ENCODE data around the gene TUBB1. TPM values are rescaled to one million over a fixed set of nuclear protein-coding genes. Genes with fewer than 3 reads are reported as not detected.

Gene TUBB1
- total RNA-seq, 1 donor from 2014 or later: 0.27 TPM

DNA sequence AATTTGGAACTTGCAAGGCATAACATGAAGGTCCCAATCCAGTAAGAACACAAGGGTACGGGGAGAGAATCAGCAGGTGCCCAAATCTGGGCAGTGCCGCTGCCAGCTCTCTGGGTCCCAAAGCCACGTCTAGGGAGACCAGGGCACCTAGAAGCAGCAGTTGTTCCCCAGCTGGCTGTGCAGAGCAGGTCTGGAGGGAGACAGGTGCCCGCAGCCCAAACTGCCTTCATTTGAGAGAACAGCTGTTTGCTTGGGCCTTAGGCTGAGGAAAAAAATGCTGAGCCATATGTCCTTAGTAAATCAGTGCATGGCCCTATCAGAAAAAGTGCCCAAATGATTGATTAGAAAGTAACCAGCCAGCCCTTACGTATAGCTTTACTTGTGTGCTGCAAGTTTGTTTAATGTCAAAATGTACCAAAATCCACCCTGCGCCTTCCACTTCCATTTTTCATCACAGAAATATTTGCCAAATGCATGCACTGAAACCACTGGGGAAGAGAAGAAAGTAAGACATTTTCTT, 32.5 kb downstream of the TUBB1 start:
- intact Hi-C loops (cut with DNase I): no loop called here
- DNase-seq (ENCODE audit: missing footprints) (peak; percentile 44), ATAC-seq (no peak)

- intact Hi-C loops (cut with DNase I): no loop called here
- ATAC-seq: no peak
- no peak for DNase-seq (ENCODE audit: missing footprints)
Measured at GRCh38 chr20:59055302-59055701, 36.1 kb downstream of the TUBB1 start.

DNA sequence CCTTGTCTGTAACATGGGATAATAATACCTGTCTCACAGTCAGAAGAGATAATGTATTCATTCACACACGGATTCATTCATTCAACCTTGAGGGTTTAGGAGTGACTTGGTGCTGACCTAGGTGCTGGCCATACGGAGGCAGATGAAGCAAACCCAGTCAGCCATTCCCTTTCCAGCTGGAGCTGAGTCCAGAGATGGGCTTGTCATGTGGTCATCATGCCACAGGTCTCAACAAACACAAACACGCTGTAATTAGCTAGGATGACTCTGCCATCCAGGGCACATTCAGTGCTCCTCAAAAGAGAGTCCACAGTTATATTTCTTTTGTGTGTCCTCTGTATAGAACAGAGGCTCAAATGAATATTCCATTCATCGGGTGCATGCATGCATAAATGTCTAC, 42.9 kb downstream of the TUBB1 start:
- no peak for DNase-seq (ENCODE audit: missing footprints)
- no peak for ATAC-seq
- intact Hi-C loops (cut with DNase I): no loop called here

- DNase-seq (ENCODE audit: missing footprints) (no peak), ATAC-seq (peak; percentile 78)
- intact Hi-C loops (cut with DNase I): no loop called here
Measured at GRCh38 chr20:59063358-59064213, 44.4 kb downstream of the TUBB1 start.

GRCh38 chr20:59064214-59064722, 45.0 kb downstream of the TUBB1 start:
- no peak for DNase-seq (ENCODE audit: missing footprints)
- no peak for ATAC-seq
- intact Hi-C loops (cut with DNase I): no loop called here

- ATAC-seq: no peak
- intact Hi-C loops (cut with DNase I): no loop called here
Measured at GRCh38 chr20:59068534-59068933, 49.3 kb downstream of the TUBB1 start.

GRCh38 chr20:59069026-59069425, 49.8 kb downstream of the TUBB1 start:
- intact Hi-C loops (cut with DNase I): no loop called here
- ATAC-seq (no peak), DNase-seq (ENCODE audit: missing footprints) (no peak)

More at GRCh38 chr20:59068534-59068933, 49.3 kb downstream of the TUBB1 start:
- DNase-seq (ENCODE audit: missing footprints): no peak

DNA sequence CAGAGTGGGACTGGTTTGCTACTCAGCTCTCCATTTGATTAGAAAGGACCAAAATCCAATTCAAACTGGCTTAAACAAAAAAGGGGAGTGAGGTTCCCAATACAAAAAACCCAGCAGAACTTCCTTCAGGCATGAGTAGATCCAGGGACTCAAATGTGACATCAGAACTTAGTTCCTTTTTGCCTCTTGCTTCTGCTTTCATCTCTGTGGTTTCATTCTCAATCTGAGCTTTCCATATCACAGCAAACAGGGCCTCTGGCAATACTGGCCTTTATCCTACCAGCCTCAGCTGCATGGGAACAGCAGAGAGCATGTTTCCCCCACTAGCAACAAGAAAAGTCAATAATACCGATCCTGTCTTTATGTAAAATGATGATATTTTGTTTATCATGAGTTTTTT, 52.0 kb downstream of the TUBB1 start:
- intact Hi-C loops (cut with DNase I): loop anchor here (10.0 kb wide), 1 partner anchor 196 kb away; no protein-coding TSS in a partner anchor
- ATAC-seq: no peak
- no peak for DNase-seq (ENCODE audit: missing footprints)

DNA sequence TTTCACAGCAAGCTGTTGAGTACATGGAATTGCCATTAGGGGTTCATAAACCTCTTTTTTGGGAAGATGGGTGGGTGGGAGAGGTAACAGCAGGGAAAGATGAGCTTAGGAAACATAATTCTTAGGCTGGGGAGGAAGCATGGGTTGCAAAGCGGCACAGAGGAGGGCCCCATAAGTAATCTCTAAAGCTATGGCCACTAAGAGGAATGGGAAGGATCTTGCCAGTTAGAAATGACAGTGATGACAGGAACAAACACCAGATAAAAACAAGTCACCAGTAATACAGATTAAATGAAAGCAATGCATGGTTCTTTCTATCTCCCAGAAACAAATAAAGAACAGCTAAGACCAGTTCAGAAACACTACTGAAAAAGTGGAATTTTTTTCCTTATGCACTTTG, 54.4 kb downstream of the TUBB1 start:
- ATAC-seq (no peak), DNase-seq (ENCODE audit: missing footprints) (no peak)
- intact Hi-C loops (cut with DNase I): loop anchor here (10.0 kb wide), 1 partner anchor 199 kb away; no protein-coding TSS in a partner anchor

- intact Hi-C loops (cut with DNase I): loop anchor here (10.0 kb wide), 1 partner anchor 200 kb away; no protein-coding TSS in a partner anchor
- ATAC-seq (no peak), DNase-seq (ENCODE audit: missing footprints) (no peak)
Measured at GRCh38 chr20:59074456-59074855, 55.2 kb downstream of the TUBB1 start.

DNA sequence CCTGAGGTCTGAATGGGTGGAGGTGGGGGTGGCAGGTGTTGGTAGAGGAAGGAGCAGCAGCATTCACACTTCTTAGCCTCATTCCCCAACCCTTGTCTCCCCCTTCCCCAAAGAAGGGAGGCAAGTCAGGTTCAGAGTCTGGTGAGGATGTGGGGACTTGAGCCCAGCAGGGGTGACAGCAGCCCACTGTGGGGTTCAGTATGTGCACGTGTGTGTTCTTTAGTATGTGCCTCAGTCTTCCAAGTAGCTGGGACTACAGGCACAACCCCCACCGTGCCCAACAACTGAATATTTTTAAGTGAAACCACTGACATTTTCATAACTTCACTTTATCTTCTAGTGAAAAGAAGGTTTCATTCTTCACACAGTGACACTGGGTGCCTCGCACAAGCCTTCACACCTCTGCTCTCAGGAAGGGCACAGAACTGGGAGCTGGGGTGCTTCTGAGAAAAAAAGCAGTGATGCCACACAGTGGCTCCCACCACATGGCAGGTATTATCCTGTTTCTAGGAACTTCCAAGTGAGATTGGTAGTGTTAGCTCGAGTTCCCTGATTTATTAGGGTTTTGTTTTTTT, 56.8 kb downstream of the TUBB1 start:
- DNase-seq (ENCODE audit: missing footprints) (no peak), ATAC-seq (no peak)
- intact Hi-C loops (cut with DNase I): loop anchor here (10.0 kb wide), 1 partner anchor 201 kb away; no protein-coding TSS in a partner anchor

Other genes with a start within 250 kb of the TUBB1 start
- 0.38 TPM for gene GNAS-AS1, start 168.5 kb upstream of the TUBB1 start, total RNA-seq
- 1,475 TPM for gene GNAS, start 166.7 kb upstream of the TUBB1 start, total RNA-seq
- gene NELFCD, start 38.2 kb upstream of the TUBB1 start, total RNA-seq: 30.6 TPM
- 138 TPM for gene CTSZ, start 12.2 kb upstream of the TUBB1 start, total RNA-seq
- gene ATP5F1E, start 12.9 kb downstream of the TUBB1 start, total RNA-seq: 132 TPM
- gene PRELID3B, start 23.4 kb downstream of the TUBB1 start, total RNA-seq: 45.7 TPM
- gene ZNF831, start 144.4 kb downstream of the TUBB1 start, total RNA-seq: 0.11 TPM